ENCODE results near the gene SAMD11.

GRCh38 chr1:920521-920920 lies 3.2 kb upstream of the SAMD11 start:
- TF ChIP-seq EP300 (IDR thresholded peaks at IDR 0.05) = no peak
- TF ChIP-seq, protein P1, sequence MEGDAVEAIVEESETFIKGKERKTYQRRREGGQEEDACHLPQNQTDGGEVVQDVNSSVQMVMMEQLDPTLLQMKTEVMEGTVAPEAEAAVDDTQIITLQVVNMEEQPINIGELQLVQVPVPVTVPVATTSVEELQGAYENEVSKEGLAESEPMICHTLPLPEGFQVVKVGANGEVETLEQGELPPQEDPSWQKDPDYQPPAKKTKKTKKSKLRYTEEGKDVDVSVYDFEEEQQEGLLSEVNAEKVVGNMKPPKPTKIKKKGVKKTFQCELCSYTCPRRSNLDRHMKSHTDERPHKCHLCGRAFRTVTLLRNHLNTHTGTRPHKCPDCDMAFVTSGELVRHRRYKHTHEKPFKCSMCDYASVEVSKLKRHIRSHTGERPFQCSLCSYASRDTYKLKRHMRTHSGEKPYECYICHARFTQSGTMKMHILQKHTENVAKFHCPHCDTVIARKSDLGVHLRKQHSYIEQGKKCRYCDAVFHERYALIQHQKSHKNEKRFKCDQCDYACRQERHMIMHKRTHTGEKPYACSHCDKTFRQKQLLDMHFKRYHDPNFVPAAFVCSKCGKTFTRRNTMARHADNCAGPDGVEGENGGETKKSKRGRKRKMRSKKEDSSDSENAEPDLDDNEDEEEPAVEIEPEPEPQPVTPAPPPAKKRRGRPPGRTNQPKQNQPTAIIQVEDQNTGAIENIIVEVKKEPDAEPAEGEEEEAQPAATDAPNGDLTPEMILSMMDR (IDR thresholded peaks at IDR 0.05) = no peak
